Measurements from ENCODE around the gene PACRG. TPM values are rescaled to one million over a fixed set of nuclear protein-coding genes. Genes with fewer than 3 reads are reported as not detected.

The PACRG gene
- total and polyA plus RNA-seq, 4 donors: 0.47 to 3.8 (median 2.4) TPM

DNA sequence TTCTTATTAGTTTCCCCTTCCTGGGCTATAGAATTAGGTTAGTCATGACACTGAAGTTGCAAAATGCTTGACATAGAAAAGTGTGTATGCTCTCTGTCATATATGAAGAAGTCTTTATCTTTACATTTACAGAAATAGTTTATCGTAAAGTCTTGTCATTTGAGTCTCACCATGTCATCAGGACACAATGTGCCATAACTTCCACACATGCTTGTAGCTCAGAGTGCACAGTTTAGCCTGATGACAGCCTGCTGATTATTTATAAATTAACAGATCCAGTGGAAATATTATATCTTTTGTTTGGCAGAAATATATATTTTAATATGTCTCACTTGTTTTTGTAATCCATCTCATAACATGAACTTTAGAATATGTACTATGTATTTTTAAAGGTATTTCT, 399.8 kb downstream of the PACRG start (continued):
- TF ChIP-seq, protein P1, sequence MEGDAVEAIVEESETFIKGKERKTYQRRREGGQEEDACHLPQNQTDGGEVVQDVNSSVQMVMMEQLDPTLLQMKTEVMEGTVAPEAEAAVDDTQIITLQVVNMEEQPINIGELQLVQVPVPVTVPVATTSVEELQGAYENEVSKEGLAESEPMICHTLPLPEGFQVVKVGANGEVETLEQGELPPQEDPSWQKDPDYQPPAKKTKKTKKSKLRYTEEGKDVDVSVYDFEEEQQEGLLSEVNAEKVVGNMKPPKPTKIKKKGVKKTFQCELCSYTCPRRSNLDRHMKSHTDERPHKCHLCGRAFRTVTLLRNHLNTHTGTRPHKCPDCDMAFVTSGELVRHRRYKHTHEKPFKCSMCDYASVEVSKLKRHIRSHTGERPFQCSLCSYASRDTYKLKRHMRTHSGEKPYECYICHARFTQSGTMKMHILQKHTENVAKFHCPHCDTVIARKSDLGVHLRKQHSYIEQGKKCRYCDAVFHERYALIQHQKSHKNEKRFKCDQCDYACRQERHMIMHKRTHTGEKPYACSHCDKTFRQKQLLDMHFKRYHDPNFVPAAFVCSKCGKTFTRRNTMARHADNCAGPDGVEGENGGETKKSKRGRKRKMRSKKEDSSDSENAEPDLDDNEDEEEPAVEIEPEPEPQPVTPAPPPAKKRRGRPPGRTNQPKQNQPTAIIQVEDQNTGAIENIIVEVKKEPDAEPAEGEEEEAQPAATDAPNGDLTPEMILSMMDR (IDR thresholded peaks at IDR 0.05; ENCODE audit: low read depth, low read length, missing input control): no peak
- TF ChIP-seq EGR1 (IDR thresholded peaks at IDR 0.05; ENCODE audit: low read depth in 2 of 2) (no peak), FOXA1 (IDR thresholded peaks at IDR 0.05) (no peak), RXRA (IDR thresholded peaks at IDR 0.05) (no peak)
- TF ChIP-seq, protein P2, sequence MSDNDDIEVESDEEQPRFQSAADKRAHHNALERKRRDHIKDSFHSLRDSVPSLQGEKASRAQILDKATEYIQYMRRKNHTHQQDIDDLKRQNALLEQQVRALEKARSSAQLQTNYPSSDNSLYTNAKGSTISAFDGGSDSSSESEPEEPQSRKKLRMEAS (IDR thresholded peaks at IDR 0.05): no peak

DNA sequence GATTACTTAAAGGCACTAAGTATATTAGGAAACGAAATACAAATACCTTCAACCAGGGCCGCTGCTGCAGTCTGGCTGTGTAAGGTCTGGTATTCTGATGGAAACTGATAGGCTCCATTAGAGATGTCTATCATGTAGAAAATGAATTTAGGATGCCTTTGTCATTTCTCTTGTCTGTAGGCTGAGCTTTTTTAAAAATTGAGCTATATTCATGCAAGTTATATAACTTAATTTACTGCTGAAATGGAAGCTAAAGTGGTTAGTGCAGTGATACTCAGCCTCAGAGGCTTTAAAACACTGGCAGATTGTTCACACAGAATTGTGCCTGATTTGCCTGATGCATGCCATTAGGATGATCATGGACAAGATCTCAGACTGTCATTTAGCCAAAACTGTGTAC, 400.6 kb downstream of the PACRG start:
- no peak for DNase-seq (ENCODE audit: low spot score)
- WGBS: 96% methylated on average over 2 of the region's 2 CpGs

More for the DNA sequence above, 400.6 kb downstream of the PACRG start:
- no peak overlapping the region for H3K4me3 ChIP-seq (ENCODE audit: low read depth in 1 of 3, low read length in 3 of 3)
- no peak overlapping the region for H3K27ac ChIP-seq (ENCODE audit: low read depth in 1 of 2, low read length in 2 of 2)
- no peaks in the 10 kb centered on the region for H3K4me1 ChIP-seq (ENCODE audit: control insufficient read depth in 4 of 4, insufficient read depth in 4 of 4, low read length in 3 of 4)
- TF ChIP-seq TAF1 (conservative IDR thresholded peaks at IDR 0.05) (no peak), RAD21 (IDR thresholded peaks at IDR 0.05) (no peak), RXRA (IDR thresholded peaks at IDR 0.05) (no peak), YY1 (IDR thresholded peaks at IDR 0.05) (no peak), FOXA2 (IDR thresholded peaks at IDR 0.05) (no peak), HNF4A (conservative IDR thresholded peaks at IDR 0.05) (no peak), GABPA (IDR thresholded peaks at IDR 0.05 in 1 of 2, conservative IDR thresholded peaks at IDR 0.05 in 1 of 2) (no peak)
- TF ChIP-seq, protein P3, sequence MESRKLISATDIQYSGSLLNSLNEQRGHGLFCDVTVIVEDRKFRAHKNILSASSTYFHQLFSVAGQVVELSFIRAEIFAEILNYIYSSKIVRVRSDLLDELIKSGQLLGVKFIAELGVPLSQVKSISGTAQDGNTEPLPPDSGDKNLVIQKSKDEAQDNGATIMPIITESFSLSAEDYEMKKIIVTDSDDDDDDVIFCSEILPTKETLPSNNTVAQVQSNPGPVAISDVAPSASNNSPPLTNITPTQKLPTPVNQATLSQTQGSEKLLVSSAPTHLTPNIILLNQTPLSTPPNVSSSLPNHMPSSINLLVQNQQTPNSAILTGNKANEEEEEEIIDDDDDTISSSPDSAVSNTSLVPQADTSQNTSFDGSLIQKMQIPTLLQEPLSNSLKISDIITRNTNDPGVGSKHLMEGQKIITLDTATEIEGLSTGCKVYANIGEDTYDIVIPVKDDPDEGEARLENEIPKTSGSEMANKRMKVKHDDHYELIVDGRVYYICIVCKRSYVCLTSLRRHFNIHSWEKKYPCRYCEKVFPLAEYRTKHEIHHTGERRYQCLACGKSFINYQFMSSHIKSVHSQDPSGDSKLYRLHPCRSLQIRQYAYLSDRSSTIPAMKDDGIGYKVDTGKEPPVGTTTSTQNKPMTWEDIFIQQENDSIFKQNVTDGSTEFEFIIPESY (IDR thresholded peaks at IDR 0.05): no peak
- TF ChIP-seq, protein P4, sequence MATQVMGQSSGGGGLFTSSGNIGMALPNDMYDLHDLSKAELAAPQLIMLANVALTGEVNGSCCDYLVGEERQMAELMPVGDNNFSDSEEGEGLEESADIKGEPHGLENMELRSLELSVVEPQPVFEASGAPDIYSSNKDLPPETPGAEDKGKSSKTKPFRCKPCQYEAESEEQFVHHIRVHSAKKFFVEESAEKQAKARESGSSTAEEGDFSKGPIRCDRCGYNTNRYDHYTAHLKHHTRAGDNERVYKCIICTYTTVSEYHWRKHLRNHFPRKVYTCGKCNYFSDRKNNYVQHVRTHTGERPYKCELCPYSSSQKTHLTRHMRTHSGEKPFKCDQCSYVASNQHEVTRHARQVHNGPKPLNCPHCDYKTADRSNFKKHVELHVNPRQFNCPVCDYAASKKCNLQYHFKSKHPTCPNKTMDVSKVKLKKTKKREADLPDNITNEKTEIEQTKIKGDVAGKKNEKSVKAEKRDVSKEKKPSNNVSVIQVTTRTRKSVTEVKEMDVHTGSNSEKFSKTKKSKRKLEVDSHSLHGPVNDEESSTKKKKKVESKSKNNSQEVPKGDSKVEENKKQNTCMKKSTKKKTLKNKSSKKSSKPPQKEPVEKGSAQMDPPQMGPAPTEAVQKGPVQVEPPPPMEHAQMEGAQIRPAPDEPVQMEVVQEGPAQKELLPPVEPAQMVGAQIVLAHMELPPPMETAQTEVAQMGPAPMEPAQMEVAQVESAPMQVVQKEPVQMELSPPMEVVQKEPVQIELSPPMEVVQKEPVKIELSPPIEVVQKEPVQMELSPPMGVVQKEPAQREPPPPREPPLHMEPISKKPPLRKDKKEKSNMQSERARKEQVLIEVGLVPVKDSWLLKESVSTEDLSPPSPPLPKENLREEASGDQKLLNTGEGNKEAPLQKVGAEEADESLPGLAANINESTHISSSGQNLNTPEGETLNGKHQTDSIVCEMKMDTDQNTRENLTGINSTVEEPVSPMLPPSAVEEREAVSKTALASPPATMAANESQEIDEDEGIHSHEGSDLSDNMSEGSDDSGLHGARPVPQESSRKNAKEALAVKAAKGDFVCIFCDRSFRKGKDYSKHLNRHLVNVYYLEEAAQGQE (IDR thresholded peaks at IDR 0.05): no peak
- TF ChIP-seq, protein P1 (IDR thresholded peaks at IDR 0.05; ENCODE audit: low read depth, low read length, missing input control): no peak
- H3K9me3 ChIP-seq (ENCODE audit: control insufficient read depth in 4 of 4, low read length in 3 of 4): no peaks in the 10 kb centered on the region
- H3K9ac ChIP-seq (ENCODE audit: low read depth in 1 of 2, low read length in 2 of 2): no peak overlapping the region
- no peaks in the 10 kb centered on the region for H3K27me3 ChIP-seq (ENCODE audit: control insufficient read depth in 4 of 4, insufficient read depth in 4 of 4, low read length in 3 of 4)
- H3K36me3 ChIP-seq (ENCODE audit: control insufficient read depth in 4 of 4, insufficient read depth in 3 of 4, low read depth in 1 of 4, low read length in 3 of 4): no peaks in the 10 kb centered on the region
